ENCODE data around the gene NINL. TPM values are rescaled to one million over a fixed set of nuclear protein-coding genes. Genes with fewer than 3 reads are reported as not detected.
A peak's percentile ranks its signal among the peaks of the same experiment; 100 is the strongest.

The NINL gene
- total RNA-seq, 1 experiment from 2014 or later, result 9.1 TPM

DNA sequence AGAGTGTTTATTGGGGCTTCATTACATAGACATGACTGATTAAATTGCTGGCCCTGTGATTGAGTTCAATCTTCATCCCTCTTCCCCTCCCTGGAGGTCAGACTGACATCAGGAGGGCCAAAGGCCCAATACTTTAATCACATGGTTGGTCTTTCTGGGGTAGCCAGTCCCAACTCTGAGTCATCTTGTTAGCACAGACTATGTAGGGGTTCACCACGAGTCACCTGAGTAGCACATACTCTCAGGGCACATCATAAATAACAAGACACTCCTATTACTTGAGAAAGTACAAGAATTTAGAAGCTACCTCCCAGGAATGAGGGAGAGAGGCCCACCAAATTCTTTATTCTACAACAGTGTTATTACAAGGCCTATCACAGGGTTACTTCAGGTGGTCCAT is 166.6 kb downstream of the NINL start:
- no peak for DNase-seq (ENCODE audit: low spot score)

DNA sequence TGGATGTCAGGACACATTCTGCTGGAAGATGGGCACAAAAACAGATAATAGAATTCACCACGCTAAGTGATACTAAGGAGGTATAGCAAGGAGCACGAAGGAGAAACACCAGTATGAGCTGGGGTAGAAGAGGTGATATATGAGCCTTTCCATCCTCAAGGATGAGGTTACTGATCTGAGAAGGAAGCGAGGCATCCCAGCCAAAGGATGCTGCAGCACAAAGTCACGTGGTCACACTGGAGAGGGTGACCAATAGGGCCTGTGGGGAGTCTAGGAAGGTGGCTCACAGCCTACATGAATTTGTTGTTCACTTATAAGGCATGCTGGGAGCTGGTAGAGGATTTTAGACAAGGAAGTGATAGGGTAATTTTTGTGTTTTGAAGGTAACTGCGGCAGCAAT is 176.4 kb downstream of the NINL start:
- no peak for DNase-seq (ENCODE audit: low spot score)

DNA sequence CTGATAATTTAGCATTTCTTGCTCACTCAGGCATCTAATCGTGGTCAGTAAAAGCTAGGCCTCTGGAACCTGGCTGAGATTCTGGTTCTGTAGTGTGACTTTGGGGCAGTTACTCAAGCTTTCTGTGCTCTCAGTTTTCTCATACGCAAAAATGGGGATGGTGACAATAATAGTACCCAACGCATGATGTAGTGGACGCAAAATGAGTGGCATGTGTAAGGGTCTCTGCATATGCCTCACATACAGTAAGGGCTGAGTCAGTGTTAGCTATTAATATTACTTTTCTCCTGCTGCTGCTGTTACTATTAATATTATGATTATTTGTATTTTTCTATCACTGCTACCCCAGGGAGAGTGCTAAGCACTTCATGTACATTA is 177.2 kb downstream of the NINL start:
- no peak for DNase-seq (ENCODE audit: low spot score)

DNA sequence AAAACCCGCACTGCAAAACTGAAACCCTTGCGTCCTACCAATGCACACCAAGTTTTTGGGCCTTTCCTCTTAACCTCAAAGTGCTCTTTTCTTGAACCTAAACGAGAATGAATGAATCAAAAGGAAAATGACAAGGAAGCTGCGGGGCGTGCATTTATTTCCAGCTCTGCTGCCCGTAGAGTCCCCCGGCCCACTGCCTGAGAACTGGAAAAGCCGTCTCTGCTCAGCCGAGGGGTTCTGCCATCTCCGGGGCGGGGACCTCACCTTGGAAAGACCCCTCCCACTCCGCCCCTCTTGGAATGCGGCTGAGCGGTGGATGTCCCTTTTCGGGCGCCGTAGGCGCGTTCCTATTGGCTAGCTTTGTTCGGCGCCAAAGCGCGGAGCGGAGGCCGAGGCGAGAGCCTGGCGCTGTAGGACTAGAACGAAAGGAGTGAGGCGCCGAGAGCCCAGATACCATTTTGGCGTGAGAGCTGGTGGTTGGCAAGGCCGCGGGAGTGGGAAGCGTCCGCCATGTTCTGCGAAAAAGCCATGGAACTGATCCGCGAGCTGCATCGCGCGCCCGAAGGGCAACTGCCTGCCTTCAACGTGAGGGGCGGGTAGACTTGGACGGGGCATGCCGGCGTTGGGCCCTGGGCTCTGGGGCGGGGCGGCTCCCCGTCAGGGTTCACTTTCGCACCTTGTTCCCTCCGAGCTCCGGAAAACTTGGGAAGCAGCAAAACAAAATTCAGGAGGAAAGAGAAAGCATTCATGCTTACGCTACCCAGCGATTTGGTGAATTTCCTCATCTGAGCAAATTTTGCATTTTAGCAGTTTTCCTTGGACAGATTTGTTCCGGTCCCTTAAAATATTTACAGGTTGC is 177.8 kb downstream of the NINL start, which contains the start of gene GINS1:
TSS of gene GINS1 (plus strand) at position 363 of the 859 bp plus-strand sequence. CDS start at position 511, 148 bp downstream.
- DNase-seq (ENCODE audit: low spot score), result peak; percentile 84

Other genes starting within 250 kb of the NINL start
- 90.9 and 105 TPM in 2 replicates for gene ABHD12, start 194.7 kb downstream of the NINL start, total RNA-seq (2014; rRNA removed; shearing (Covaris generic))
- gene GINS1, start 177.9 kb downstream of the NINL start, total RNA-seq (2014; rRNA removed; shearing (Covaris generic)), result 42.6 and 48.4 TPM in 2 replicates
- 10.8 and 14.7 TPM in 2 replicates for gene NANP, start 38.5 kb upstream of the NINL start, total RNA-seq (2014; rRNA removed; shearing (Covaris generic))
- gene ZNF337, start 111.3 kb upstream of the NINL start, total RNA-seq (2014; rRNA removed; shearing (Covaris generic)), result 13.4 and 14.3 TPM in 2 replicates

Measured in A172 (cell line).